ENCODE results near the gene EFCAB13.
"Not testable (repeated sequence)": the region's sequence is repeated elsewhere in the genome, so short reads cannot be mapped to it uniquely, and the experiment has no call there.

GRCh38 chr17:47425233-47425632 is 101.5 kb downstream of the EFCAB13 start:
- not testable (repeated sequence) for TF ChIP-seq POLR2A (IDR thresholded peaks at IDR 0.05); CTCF (IDR thresholded peaks at IDR 0.05 in 4 of 5, conservative IDR thresholded peaks at IDR 0.05 in 1 of 5)

Measured in gastrocnemius medialis (tissue), 4 donors.